Loucy (cell line): ENCODE measurements around the gene HOXB3.

Source experiments
- EZH2phosphoT487 ChIP-seq: fragments of 200-600 bp; IDR thresholded peaks from 2 replicates; pipeline ENCODE4 v1.6.1; 2018; ENCODE audit warnings: antibody characterized with exemption, mild to moderate bottlenecking, moderate library complexity, borderline replicate concordance
- TF ChIP-seq, protein P1 (sequence below): fragments of 200-600 bp; sonication (generic); conservative IDR thresholded peaks from 2 replicates; pipeline ENCODE4 v1.5.1; 2014; ENCODE audit warnings: mild to moderate bottlenecking, antibody characterized with exemption, low read length

DNA sequence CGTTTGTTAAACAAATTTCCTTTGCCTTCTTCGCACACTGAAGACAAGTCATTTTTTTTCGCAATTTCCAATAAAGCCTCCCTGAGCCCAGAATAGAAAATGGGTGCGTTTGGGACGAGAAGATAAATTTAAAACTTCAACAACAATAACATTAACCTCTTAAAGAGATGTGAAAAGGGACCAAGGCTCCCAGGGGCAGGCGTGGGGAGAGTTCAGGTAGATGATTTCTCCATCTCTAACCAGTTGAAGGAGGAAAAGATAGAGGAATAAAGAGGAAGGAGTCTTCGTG is 10.6 kb downstream of the HOXB3 start:
- no peak for TF ChIP-seq EZH2phosphoT487
- TF ChIP-seq, protein P1, sequence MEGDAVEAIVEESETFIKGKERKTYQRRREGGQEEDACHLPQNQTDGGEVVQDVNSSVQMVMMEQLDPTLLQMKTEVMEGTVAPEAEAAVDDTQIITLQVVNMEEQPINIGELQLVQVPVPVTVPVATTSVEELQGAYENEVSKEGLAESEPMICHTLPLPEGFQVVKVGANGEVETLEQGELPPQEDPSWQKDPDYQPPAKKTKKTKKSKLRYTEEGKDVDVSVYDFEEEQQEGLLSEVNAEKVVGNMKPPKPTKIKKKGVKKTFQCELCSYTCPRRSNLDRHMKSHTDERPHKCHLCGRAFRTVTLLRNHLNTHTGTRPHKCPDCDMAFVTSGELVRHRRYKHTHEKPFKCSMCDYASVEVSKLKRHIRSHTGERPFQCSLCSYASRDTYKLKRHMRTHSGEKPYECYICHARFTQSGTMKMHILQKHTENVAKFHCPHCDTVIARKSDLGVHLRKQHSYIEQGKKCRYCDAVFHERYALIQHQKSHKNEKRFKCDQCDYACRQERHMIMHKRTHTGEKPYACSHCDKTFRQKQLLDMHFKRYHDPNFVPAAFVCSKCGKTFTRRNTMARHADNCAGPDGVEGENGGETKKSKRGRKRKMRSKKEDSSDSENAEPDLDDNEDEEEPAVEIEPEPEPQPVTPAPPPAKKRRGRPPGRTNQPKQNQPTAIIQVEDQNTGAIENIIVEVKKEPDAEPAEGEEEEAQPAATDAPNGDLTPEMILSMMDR, result no peak
